Activated T-helper 2 cell treated with anti-CD3 and anti-CD28 coated beads, Interferon-gamma antibody, Interleukin-2, Interleukin-4, amounts not matched to agents 10 μg/mL and 5 μg/mL and 100 μg/mL, durations not matched to agents 14 hours and 24 hours and 36 hours (primary cell): ENCODE data around the gene SLC12A9. TPM values are rescaled to one million over a fixed set of nuclear protein-coding genes. Genes with fewer than 3 reads are reported as not detected.
"Not testable (repeated sequence)": the region's sequence is repeated elsewhere in the genome, so short reads cannot be mapped to it uniquely, and the experiment has no call there.

Source experiments
- DNase-seq: peaks from one replicate; pipeline ENCODE4 v3.0.0; 2021; ENCODE audit warnings: low spot score
- H3K27ac Mint-ChIP-seq: one replicate; pipeline ENCODE4 v1.8.0; 2021; ENCODE audit warnings: mixed read lengths
- H3K27me3 Mint-ChIP-seq: one replicate; pipeline ENCODE4 v1.8.0; 2021; ENCODE audit warnings: low read depth, mixed read lengths
- H3K36me3 Mint-ChIP-seq: one replicate; pipeline ENCODE4 v1.8.0; 2021; ENCODE audit warnings: low read depth, mixed read lengths
- H3K4me1 Mint-ChIP-seq: one replicate; pipeline ENCODE4 v1.8.0; 2021; ENCODE audit warnings: low read depth, mixed read lengths
- H3K4me3 Mint-ChIP-seq: one replicate; pipeline ENCODE4 v1.8.0; 2021; ENCODE audit warnings: low read depth, mild to moderate bottlenecking, moderate library complexity, mixed read lengths
- H3K9me3 Mint-ChIP-seq: one replicate; pipeline ENCODE4 v1.8.0; 2021; ENCODE audit warnings: mixed read lengths
- intact Hi-C: fragments of 100-400 bp; cut with micrococcal nuclease; formaldehyde crosslinking; loops from one replicate; pipeline ENCODE4 v1.15.1; 2023
- total RNA-seq: library from RNA; stranded (reverse); gene quantifications from 2 replicates; pipeline ENCODE4 v1.2.3, GENCODE V29; 2022

Gene SLC12A9, protein sequence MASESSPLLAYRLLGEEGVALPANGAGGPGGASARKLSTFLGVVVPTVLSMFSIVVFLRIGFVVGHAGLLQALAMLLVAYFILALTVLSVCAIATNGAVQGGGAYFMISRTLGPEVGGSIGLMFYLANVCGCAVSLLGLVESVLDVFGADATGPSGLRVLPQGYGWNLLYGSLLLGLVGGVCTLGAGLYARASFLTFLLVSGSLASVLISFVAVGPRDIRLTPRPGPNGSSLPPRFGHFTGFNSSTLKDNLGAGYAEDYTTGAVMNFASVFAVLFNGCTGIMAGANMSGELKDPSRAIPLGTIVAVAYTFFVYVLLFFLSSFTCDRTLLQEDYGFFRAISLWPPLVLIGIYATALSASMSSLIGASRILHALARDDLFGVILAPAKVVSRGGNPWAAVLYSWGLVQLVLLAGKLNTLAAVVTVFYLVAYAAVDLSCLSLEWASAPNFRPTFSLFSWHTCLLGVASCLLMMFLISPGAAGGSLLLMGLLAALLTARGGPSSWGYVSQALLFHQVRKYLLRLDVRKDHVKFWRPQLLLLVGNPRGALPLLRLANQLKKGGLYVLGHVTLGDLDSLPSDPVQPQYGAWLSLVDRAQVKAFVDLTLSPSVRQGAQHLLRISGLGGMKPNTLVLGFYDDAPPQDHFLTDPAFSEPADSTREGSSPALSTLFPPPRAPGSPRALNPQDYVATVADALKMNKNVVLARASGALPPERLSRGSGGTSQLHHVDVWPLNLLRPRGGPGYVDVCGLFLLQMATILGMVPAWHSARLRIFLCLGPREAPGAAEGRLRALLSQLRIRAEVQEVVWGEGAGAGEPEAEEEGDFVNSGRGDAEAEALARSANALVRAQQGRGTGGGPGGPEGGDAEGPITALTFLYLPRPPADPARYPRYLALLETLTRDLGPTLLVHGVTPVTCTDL
- 27.3 and 31.6 TPM in 2 replicates for total RNA-seq

DNA sequence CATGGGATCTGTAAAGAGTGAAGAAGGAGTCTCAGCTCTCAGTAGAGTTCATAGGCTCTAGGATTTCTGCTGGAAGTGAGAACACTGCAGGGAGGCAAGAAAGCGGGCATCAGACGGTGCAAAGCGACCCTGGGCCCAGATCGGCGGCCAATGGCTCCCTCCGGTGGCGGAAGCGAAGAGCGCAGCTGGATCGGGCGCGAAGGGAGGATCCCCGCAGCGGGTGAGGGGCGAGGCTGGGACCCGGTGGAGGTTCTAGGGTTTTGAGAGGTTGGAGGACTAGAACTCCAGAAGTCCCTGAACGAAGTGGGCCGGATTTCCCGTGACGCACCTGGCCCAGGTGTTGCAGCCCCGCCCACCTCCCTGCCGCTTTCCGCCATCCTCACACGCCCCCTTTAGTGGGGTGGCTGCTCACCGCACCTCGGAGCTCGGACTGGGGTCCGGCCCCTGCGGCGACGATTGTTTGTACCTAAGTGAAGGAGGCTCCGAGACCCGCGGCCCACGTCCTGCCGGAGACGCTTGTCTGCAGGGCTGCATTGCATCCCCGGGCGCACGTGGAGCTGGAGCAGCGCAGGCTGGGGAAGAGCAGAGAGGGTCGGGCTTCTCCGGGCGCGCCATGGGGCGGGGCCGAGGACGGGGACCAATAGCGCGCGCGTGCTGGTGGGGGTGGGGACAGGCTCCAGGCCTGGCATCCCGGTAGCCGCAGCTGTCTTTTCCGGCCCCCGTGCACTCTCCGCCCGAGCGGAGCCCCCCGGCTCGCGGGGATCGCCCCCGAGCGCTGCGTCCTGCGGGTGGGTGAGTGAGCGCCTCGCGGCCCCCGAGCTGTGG, at the start of gene SLC12A9:
SLC12A9 (plus strand) TSS at position 666 of the 825 bp plus-strand sequence. CDS start 1,485 bp downstream, outside the sequence.
- Mint-ChIP-seq H3K36me3 (peaks cover 10% of the 10 kb centered on the region), H3K4me1 (peaks cover 3% of the 10 kb centered on the region), H3K27ac (peak within 1 kb of the TSS; percentile 61), H3K27me3 (no peaks in the 10 kb centered on the region), H3K4me3 (peak within 1 kb of the TSS; percentile 93), H3K9me3 (no peaks in the 10 kb centered on the region)
- peak; percentile 85 for DNase-seq
- intact Hi-C loops, result loop anchor here (1.0 kb wide), 2 partner anchors 53 to 147 kb away; no protein-coding TSS in a partner anchor

DNA sequence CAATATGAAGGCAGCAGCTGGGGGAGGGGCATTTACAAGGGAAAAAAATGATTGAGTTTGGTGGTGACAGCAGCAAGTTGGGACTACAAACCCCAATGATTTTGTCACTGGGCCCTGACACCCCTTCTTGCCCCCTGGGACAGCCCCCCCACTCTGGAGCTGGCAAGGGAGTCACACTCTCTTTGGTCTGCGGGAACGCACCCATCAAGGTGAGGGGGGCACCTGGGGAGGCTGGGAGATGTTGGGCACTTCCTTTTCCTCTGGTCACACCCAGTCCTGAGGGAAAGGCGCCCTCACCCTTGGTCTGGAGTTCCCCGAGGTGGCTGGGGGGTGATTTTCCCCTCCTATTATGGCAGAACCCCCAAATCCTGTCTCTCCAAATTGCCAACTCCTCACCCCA, 49.6 kb upstream of the SLC12A9 start:
- no peak for DNase-seq
- intact Hi-C loops, result no loop called here
- no peaks in the 10 kb centered on the region for H3K9me3 Mint-ChIP-seq
- H3K27me3 Mint-ChIP-seq, result no peaks in the 10 kb centered on the region
- H3K4me3 Mint-ChIP-seq, result no peak overlapping the region
- peaks cover 6% of the 10 kb centered on the region for H3K4me1 Mint-ChIP-seq
- H3K27ac Mint-ChIP-seq, result no peak overlapping the region
- no peaks in the 10 kb centered on the region for H3K36me3 Mint-ChIP-seq

DNA sequence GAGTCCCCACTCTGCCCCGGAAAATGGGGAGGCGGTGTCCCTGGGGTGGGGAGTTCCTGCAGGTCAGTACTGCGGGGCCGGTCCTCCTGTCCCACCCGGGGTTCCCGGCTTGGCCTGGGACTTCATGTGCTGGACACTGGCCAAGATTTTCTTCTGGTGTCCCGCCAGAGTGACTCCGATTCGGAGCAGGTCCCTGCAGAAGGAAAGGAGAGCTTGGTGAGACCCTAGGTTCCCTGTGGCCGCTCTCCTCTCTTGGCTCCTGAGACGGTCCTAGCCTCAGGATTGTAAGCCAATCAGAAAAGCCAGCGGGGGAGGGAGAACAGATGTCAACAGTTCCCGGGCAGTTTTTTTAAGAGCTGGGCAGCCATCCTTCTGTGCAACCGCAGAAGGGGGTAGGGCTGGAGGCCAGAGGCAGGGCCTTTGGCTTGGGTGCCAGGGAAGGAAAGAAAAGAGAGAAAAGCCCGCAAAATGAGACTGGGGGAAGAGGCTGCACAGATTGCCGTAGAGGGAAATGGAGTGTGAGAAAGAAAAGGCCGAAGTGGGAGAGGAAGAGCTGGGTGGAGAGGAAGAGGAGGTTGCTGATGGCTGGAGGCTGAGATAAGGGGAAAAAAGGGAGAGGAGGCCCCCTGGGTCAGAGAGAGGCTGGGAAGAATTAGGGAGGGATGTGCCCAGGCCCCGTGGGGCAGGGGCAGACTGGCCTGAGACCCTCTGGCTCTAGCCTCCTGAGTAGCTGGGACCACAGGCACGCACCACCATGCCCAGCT, 48.9 kb upstream of the SLC12A9 start:
- H3K27me3 Mint-ChIP-seq, result no peaks in the 10 kb centered on the region
- no peaks in the 10 kb centered on the region for H3K9me3 Mint-ChIP-seq
- H3K4me1 Mint-ChIP-seq, result peaks cover 6% of the 10 kb centered on the region
- intact Hi-C loops, result no loop called here
- peak; percentile 60 for DNase-seq
- H3K27ac Mint-ChIP-seq, result no peak overlapping the region
- H3K4me3 Mint-ChIP-seq, result no peak overlapping the region
- no peaks in the 10 kb centered on the region for H3K36me3 Mint-ChIP-seq

DNA sequence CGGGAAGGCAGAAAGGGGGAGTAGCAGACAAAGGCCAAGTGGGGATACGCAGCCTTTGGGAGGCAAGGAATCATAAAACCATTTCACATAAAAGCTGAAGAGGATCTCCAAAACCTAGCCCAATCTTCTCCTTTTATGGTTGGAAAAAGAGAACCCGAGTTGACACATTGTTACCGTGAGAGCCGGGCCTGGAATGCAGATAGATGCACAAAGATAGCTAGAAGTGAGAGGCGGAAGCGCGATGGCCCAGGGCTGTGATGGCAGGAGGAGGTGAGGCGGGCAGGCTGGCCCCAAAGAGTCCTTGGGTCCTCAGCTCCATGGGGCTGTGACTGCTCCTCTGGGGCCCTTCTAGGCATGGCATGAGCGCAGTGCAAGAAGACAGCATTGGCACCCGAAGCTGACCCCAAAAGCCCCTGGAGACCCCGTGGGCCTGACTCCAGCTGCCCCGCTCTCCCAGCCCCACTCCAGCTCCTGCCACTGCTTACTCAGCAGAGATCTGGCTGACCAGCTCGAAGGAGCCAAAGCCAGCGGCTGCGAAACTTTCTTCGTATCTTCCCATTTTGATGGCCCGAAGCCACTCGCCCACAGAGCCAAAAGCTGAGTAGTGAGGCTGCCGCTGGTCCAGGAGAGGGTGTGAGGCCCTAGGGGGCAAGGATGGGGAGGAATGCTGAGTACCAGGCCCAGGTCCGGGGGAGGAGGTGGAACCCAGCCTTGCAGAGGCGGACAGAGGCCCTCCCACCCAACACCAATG, 47.7 kb upstream of the SLC12A9 start:
- DNase-seq, result no peak
- Mint-ChIP-seq H3K4me3 (no peak overlapping the region), H3K36me3 (no peaks in the 10 kb centered on the region), H3K4me1 (peaks cover 6% of the 10 kb centered on the region), H3K9me3 (no peaks in the 10 kb centered on the region), H3K27me3 (no peaks in the 10 kb centered on the region), H3K27ac (no peak overlapping the region)
- intact Hi-C loops, result no loop called here

DNA sequence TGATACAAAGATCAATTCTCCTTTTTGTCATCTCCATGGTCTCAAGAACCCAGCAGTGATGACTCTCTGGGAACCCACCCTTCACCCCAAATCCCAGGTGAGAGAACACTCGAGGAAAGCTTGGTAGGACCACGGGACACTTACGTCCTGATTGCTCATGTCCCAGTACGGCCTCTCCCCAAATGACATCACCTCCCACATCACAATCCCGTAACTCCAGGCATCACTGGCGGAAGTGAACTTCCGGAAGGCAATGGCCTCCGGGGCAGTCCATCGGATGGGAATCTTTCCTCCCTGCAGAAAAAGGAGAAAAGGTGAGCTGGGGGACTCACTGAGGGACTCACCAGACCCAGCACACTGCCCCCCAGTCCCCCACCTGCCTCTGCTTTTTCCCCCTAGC, 46.2 kb upstream of the SLC12A9 start:
- intact Hi-C loops, result no loop called here

DNA sequence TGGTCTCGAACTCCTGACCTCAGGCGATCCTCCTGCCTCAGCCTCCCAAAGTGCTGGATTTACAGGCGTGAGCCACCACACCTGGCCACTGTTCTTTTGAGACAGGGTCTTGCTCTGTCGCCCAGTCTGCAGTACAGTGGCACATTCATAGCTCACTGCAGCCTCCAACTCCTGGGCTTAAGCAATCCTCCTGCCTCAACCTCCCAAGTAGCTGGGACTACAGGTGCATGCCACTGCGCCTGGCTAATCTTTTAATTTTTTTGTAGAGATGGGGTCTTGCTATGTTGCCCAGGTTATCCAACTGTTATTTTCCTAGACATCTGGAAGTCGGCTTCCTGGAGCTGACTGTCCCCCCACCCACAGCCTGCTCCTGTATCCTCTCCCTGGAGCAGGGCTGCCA, 45.6 kb upstream of the SLC12A9 start:
- intact Hi-C loops, H3K4me3 Mint-ChIP-seq, DNase-seq, H3K9me3 Mint-ChIP-seq, H3K36me3 Mint-ChIP-seq, H3K27ac Mint-ChIP-seq, H3K4me1 Mint-ChIP-seq, H3K27me3 Mint-ChIP-seq: not testable (repeated sequence)

More for the DNA sequence above, 46.2 kb upstream of the SLC12A9 start:
- no peak for DNase-seq
- Mint-ChIP-seq H3K36me3 (no peaks in the 10 kb centered on the region), H3K4me1 (peaks cover 6% of the 10 kb centered on the region), H3K9me3 (no peaks in the 10 kb centered on the region), H3K27ac (no peak overlapping the region), H3K4me3 (no peak overlapping the region), H3K27me3 (no peaks in the 10 kb centered on the region)

DNA sequence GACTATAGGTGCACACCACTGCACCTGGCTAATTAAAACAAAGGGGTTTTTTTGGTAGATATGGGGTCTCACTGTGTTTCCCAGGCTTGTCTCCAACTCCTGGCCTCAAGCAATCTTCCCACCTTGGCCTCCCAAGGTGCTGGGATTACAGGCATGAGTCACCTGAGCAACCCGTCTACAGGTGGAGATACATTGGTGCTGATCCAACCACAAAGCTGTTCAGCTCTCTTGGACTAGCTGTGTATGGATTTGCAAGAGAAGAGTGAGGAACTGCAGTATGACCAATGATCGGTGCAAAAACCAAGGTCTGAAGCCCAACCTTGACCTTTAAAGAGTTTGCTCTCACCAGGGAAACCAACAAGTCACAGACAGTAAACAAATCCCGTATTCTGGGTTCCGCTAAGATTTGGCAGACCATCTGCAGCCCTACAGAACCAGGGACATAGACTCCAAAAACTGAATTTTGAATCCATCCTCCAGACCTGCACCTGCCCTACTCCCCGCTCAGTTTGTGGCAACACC, 44.1 kb upstream of the SLC12A9 start:
- Mint-ChIP-seq H3K9me3 (no peaks in the 10 kb centered on the region), H3K4me1 (peaks cover 4% of the 10 kb centered on the region), H3K4me3 (no peak overlapping the region), H3K36me3 (no peaks in the 10 kb centered on the region), H3K27ac (no peak overlapping the region), H3K27me3 (no peaks in the 10 kb centered on the region)
- intact Hi-C loops, result no loop called here
- DNase-seq, result no peak

DNA sequence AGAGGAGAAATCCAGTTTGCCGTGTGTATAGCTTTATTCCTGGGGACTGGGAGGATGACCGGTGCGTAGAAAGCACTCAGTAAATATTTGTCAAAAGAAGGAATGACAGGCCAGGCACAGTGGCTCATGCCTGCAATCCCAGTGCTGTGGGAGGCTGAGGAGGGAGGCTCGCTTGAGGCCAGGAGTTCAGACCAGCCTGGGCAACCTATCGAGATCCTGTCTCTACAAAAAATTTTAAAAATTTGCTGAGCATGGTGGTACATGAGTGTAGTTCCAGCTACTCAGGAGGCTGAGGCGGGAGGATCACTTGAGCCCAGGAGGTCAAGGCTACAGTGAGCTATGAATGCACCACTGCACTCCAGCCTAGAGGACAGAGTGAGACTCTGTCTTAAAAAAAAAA, 41.0 kb upstream of the SLC12A9 start:
- no peak for DNase-seq
- Mint-ChIP-seq H3K27me3 (no peaks in the 10 kb centered on the region), H3K4me1 (no peaks in the 10 kb centered on the region), H3K27ac (no peak overlapping the region), H3K36me3 (no peaks in the 10 kb centered on the region), H3K4me3 (no peak overlapping the region), H3K9me3 (no peaks in the 10 kb centered on the region)
- intact Hi-C loops, result no loop called here

DNA sequence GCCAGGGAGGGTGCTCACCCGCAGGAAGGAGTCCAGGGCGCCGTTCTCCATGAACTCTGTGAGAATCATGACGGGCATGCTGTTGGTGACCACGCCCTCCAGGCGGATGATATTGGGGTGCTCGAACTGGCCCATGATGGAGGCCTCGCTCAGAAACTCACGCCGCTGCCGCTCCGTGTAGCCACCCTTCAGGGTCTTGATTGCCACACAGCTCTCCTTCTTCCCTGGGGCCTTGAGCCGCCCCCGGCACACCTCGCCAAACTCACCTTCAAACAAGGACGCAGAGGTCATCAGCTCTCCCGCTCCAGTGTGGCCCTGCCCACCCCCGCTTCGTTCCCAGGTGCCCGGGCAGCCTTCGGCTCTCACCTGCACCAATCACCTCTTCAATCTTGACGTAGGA, 39.8 kb upstream of the SLC12A9 start:
- H3K36me3 Mint-ChIP-seq, result no peaks in the 10 kb centered on the region
- no peaks in the 10 kb centered on the region for H3K9me3 Mint-ChIP-seq
- H3K4me1 Mint-ChIP-seq, result no peaks in the 10 kb centered on the region
- no peak overlapping the region for H3K4me3 Mint-ChIP-seq
- no peak overlapping the region for H3K27ac Mint-ChIP-seq
- intact Hi-C loops, result no loop called here
- H3K27me3 Mint-ChIP-seq, result no peaks in the 10 kb centered on the region
- DNase-seq, result no peak

DNA sequence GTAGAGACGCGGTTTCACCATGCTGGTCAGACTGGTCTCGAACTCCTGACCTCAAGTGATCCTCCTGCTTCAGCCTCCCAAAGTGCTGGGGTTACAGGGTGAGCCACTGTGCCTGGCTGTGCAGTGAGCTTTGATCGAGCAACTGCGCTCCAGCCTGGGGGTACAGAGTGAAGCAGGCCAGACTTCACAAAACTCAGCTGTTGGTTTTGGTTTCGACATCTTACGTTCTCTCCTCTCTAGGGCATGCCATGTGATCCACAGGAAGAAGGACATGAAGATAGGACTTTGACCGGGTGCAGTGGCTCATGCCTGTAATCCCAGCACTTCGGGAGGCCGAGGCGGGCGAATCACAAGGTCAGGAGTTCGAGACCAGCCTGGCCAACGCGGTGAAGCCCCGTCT, 36.0 kb upstream of the SLC12A9 start:
- DNase-seq, intact Hi-C loops, H3K27me3 Mint-ChIP-seq, H3K4me3 Mint-ChIP-seq, H3K36me3 Mint-ChIP-seq, H3K9me3 Mint-ChIP-seq, H3K4me1 Mint-ChIP-seq, H3K27ac Mint-ChIP-seq: not testable (repeated sequence)

DNA sequence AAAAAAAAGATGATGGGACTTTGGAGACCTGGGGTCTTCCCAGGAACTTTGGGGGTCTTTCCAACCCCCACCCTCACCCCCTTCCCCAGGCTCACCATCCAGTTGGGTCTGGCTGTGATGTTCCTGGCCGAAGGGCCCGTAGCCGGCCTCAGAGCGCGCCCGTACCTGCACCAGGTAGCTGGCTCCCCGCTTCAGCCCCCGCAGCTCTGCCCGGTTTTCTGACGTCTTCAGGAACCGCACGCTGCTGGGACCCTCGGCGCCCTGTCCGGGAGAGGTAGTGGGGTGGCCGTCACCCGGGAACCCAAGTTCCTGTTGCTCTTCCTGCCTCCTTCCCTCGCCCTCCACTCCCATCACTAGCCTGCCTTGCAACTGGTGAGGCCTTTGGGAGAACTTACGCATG, 35.4 kb upstream of the SLC12A9 start:
- Mint-ChIP-seq H3K27ac (no peak overlapping the region), H3K4me3 (no peak overlapping the region), H3K27me3 (no peaks in the 10 kb centered on the region), H3K4me1 (no peaks in the 10 kb centered on the region), H3K9me3 (no peaks in the 10 kb centered on the region), H3K36me3 (no peaks in the 10 kb centered on the region)
- intact Hi-C loops, result no loop called here
- DNase-seq, result no peak
